K562 (cell line): ENCODE results near the gene ATL1. TPM values are rescaled to one million over a fixed set of nuclear protein-coding genes. Genes with fewer than 3 reads are reported as not detected.

Source experiments
- HEY1 ChIP-seq: fragments of 250-450 bp; sonication (Bioruptor Pico); IDR thresholded peaks from 2 replicates; pipeline ENCODE4 v1.5.0; 2020; ENCODE audit warnings: mild to moderate bottlenecking, moderate library complexity, borderline replicate concordance
- JUN ChIP-seq, 2 experiments: sonication (generic) in 1 of 2; formaldehyde crosslinking in 1 of 2; IDR thresholded peaks; 2 replicates each; pipeline versions ENCODE4 v1.6.1 to v1.8.0; 2012 to 2022; ENCODE audit warnings: borderline replicate concordance in 2 of 2, mild to moderate bottlenecking in 2 of 2, improper control_type of control experiment in 1 of 2, low read depth in 1 of 2, low read length in 1 of 2, missing genetic modification reagents in 1 of 2
- JUND ChIP-seq, 2 experiments: IDR thresholded peaks; 2 replicates in 1 of 2; 3 replicates in 1 of 2; pipeline ENCODE4 v1.6.1; 2011; ENCODE audit warnings: borderline replicate concordance in 2 of 2, low read depth in 2 of 2, low read length in 2 of 2, improper control_type of control experiment in 1 of 2, missing biosample characterization in 1 of 2, missing genetic modification characterization in 1 of 2, missing genetic modification reagents in 1 of 2
- MYBL2 ChIP-seq, 2 experiments: fragments of 450-650 bp in 1 of 2; sonication (generic) in 1 of 2; formaldehyde crosslinking in 1 of 2; IDR thresholded peaks; 2 replicates each; pipeline versions ENCODE4 v1.6.1 to v1.8.1; 2017 to 2022; ENCODE audit warnings: borderline replicate concordance in 1 of 2, inconsistent platforms in 1 of 2, low read depth in 1 of 2, mild to moderate bottlenecking in 1 of 2, missing genetic modification reagents in 1 of 2, moderate library complexity in 1 of 2
- PHF21A ChIP-seq: fragments of 450-650 bp; IDR thresholded peaks from 2 replicates; pipeline ENCODE4 v1.6.1; 2017; ENCODE audit warnings: low read depth, borderline replicate concordance
- PKNOX1 ChIP-seq: fragments of 450-650 bp; IDR thresholded peaks from 2 replicates; pipeline ENCODE4 v1.6.1; 2016
- SNIP1 ChIP-seq: fragments of 450-650 bp; IDR thresholded peaks from 2 replicates; pipeline ENCODE4 v1.7.1; 2017; ENCODE audit warnings: low read depth, mild to moderate bottlenecking
- SP1 ChIP-seq: sonication (generic); formaldehyde crosslinking; IDR thresholded peaks from 2 replicates; pipeline ENCODE4 v1.8.1; 2022; ENCODE audit warnings: mild to moderate bottlenecking, missing genetic modification reagents
- TCF3 ChIP-seq: sonication (generic); formaldehyde crosslinking; IDR thresholded peaks from 2 replicates; pipeline ENCODE4 v1.4.0; 2020; ENCODE audit warnings: mild to moderate bottlenecking, missing genetic modification reagents
- ZFP30 ChIP-seq: fragments of 250-450 bp; sonication (Bioruptor Pico); IDR thresholded peaks from 2 replicates; pipeline ENCODE4 v1.8.0; 2022; ENCODE audit warnings: moderate library complexity, mild to moderate bottlenecking, inconsistent platforms, borderline replicate concordance
- ZNF431 ChIP-seq: sonication (generic); formaldehyde crosslinking; IDR thresholded peaks from 2 replicates; pipeline ENCODE4 v1.8.0; 2022; ENCODE audit warnings: mild to moderate bottlenecking, missing genetic modification reagents
- ZNF668 ChIP-seq: fragments of 250-450 bp; sonication (Bioruptor Pico); IDR thresholded peaks from 2 replicates; pipeline ENCODE4 v1.8.0; 2022; ENCODE audit warnings: mild to moderate bottlenecking, inconsistent platforms
- ZNF707 ChIP-seq: fragments of 250-450 bp; sonication (Bioruptor Pico); conservative IDR thresholded peaks from 2 replicates; pipeline ENCODE4 v1.8.0; 2022; ENCODE audit warnings: inconsistent platforms, mild to moderate bottlenecking, moderate library complexity
- ZNF766 ChIP-seq: fragments of 200-800 bp; sonication (Bioruptor generic); conservative IDR thresholded peaks from 2 replicates; pipeline ENCODE4 v1.6.1; 2016; ENCODE audit warnings: missing genetic modification characterization, missing compliant biosample characterization
- polyA plus RNA-seq, 8 experiments: library from polyadenylated mRNA; depleted of rRNA in 4 of 8; stranded (reverse) in 5 of 8; unstranded in 3 of 8; fragments of >200 nt; fragmentation: Nextera tagmentation in 2 of 8; fragmentation: Illumina TruSeq in 1 of 8; extraction: Ambion mirVana in 2 of 8; extraction: Trizol in 1 of 8; gene quantifications; 2 replicates each; pipeline versions ENCODE4 v1.2.1 to v1.2.3, GENCODE V29; 2011 to 2014; ENCODE audit warnings: inconsistent platforms in 1 of 8, missing spikeins in 1 of 8
- total RNA-seq, 7 experiments: library from RNA; depleted of rRNA in 6 of 7; stranded (reverse); fragments of >200 nt in 6 of 7; fragmentation: Illumina TruSeq in 2 of 7; extraction: Trizol in 2 of 7; gene quantifications; 2 replicates each; pipeline versions ENCODE4 v1.2.1 to v1.2.3, GENCODE V29; 2011 to 2021; ENCODE audit warnings: low replicate concordance in 1 of 7

The ATL1 gene
- total and polyA plus RNA-seq, 9 of the 15 experiments (the other 6 are each of a cell fraction or from before 2014, with no cell fraction given), result 0.04 to 0.16 (median 0.07) TPM; not detected in 4

DNA sequence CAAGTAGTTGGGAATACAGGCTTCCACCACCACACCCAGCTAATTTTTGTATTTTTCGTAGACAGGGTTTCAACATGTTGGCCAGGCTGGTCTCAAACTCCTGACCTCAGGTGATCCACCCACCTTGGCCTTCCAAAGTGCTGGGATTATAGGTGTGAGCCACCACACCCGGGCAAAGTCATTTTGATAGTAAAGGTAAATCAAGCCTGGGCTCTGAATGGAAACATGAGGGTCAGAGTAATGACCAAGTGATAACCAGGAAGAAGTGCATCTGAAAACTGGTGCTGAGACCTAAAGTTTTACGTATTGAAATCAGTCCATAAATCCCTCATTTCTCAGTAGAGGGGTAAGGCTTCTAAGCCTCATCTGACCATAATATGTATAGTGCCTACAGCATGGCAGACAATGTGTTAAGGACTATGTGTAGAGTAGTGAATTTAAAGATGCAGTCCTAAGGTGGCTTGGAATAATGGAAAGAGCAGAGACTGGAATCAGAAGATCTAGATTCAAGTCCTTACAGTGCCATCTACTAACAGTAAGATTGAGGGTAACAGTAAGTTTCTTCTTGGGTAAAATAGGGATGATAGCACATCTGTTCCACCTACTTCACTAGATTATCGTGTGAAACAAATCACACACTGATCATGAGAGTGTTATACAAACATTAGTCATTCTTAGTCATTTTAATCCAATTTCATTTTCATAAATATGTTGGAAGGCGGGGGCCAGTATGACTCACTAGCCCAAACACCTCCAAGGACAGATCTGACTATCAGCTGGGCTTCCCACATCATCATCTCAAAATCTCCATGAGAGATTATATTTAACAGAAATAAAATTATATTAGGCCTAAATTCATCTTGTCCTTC lies 38.8 kb upstream of the ATL1 start (continued):
- TF ChIP-seq JUN (IDR thresholded peaks at IDR 0.05; ENCODE audit: borderline replicate concordance, low read depth, low read length) (peak; percentile 46; the same call in 1 of the 2 replicates), JUN (CRISPR knock-in tag; IDR thresholded peaks at IDR 0.05; ENCODE audit: borderline replicate concordance) (no peak), ZFP30 (CRISPR knock-in tag) (no peak), SP1 (CRISPR knock-in tag) (no peak), MYBL2 (IDR thresholded peaks at IDR 0.05; ENCODE audit: low read depth) (no peak), MYBL2 (CRISPR knock-in tag; IDR thresholded peaks at IDR 0.05; ENCODE audit: borderline replicate concordance) (no peak), TCF3 (CRISPR knock-in tag) (no peak), ZNF707 (CRISPR knock-in tag) (no peak), JUND (IDR thresholded peaks at IDR 0.05; ENCODE audit: borderline replicate concordance, low read depth, low read length) (peak; percentile 56; the same call in 1 of the 2 replicates), JUND (tag; IDR thresholded peaks at IDR 0.05; ENCODE audit: borderline replicate concordance, low read depth, low read length) (no peak; the same call in 2 of the 3 replicates), ZNF431 (CRISPR knock-in tag) (no peak), ZNF766 (CRISPR knock-in tag) (no peak), PHF21A (no peak), PKNOX1 (no peak), SNIP1 (no peak), ZNF668 (CRISPR knock-in tag) (no peak), HEY1 (CRISPR knock-in tag) (no peak)
